Right lobe of liver (tissue), 4 donors: Measurements from ENCODE around the gene PCNX1.

Source experiments
- POLR2A ChIP-seq: fragments of 450-650 bp; IDR thresholded peaks from one replicate; pipeline ENCODE4 v1.6.1; 2017; ENCODE audit warnings: antibody characterized with exemption, mild to moderate bottlenecking
- TF ChIP-seq, protein P1 (sequence below), 4 donors: fragments of 200-600 bp in 3 of 4; fragments of 450-650 bp in 1 of 4; IDR thresholded peaks; one replicate each; pipeline versions ENCODE4 v1.5.1 to v1.8.0; 2016 to 2022; ENCODE audit warnings: antibody characterized with exemption in 4 of 4, mild to moderate bottlenecking in 2 of 4
- donor health status: DM: no; HTN: no; CAD: no.
- donor health status: DM: no; HTN: no; CAD: no.
- donor health status: DM: no; HTN: yes; CAD: no.

- TF ChIP-seq, protein P1, sequence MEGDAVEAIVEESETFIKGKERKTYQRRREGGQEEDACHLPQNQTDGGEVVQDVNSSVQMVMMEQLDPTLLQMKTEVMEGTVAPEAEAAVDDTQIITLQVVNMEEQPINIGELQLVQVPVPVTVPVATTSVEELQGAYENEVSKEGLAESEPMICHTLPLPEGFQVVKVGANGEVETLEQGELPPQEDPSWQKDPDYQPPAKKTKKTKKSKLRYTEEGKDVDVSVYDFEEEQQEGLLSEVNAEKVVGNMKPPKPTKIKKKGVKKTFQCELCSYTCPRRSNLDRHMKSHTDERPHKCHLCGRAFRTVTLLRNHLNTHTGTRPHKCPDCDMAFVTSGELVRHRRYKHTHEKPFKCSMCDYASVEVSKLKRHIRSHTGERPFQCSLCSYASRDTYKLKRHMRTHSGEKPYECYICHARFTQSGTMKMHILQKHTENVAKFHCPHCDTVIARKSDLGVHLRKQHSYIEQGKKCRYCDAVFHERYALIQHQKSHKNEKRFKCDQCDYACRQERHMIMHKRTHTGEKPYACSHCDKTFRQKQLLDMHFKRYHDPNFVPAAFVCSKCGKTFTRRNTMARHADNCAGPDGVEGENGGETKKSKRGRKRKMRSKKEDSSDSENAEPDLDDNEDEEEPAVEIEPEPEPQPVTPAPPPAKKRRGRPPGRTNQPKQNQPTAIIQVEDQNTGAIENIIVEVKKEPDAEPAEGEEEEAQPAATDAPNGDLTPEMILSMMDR (IDR thresholded peaks at IDR 0.05): no peak
- no peak for TF ChIP-seq POLR2A
Observed at GRCh38 chr14:70988452-70988851, 81.2 kb downstream of the PCNX1 start.
